CD4-positive, alpha-beta T cell (primary cell): ENCODE data around the gene SENP8. TPM values are rescaled to one million over a fixed set of nuclear protein-coding genes. Genes with fewer than 3 reads are reported as not detected.

Experiments
- ATAC-seq: fragments of 200-7000 bp; cut with Tn5 transposase; one replicate; pipeline ENCODE4 v1.10.0; 2022; ENCODE audit warnings: mild to moderate bottlenecking; ENCODE audit not compliant: poor library complexity
- CTCF ChIA-PET: fragments of 350-600 bp; sonication (Branson Sonifier 250); formaldehyde crosslinking; loops from one replicate; lab custom pipeline; 2021; ENCODE audit warnings: antibody characterized with exemption, inconsistent platforms; lab: Charles Lee
- POLR2A ChIA-PET: fragments of 350-600 bp; sonication (Branson Sonifier 250); formaldehyde crosslinking; loops from one replicate; lab custom pipeline; 2021; ENCODE audit warnings: antibody characterized with exemption, inconsistent platforms; lab: Charles Lee
- DNase-seq, 14 experiments: peaks; one replicate each; pipeline ENCODE4 v3.0.0-alpha.2; 2013 to 2020; ENCODE audit warnings: mixed read lengths in 2 of 14
- H3K27ac ChIP-seq, 2 donors: one replicate each; pipeline versions ENCODE4 v1.5.1 to v1.7.0; 2013; ENCODE audit warnings: low read length in 2 of 2, low read depth in 1 of 2, mild to moderate bottlenecking in 1 of 2
- H3K27me3 ChIP-seq, 2 experiments: 1 replicate in 1 of 2; 2 replicates in 1 of 2; pipeline versions ENCODE4 v1.6.1 to v1.7.0; 2013; ENCODE audit warnings: low read length in 2 of 2, control low read depth in 1 of 2, mild to moderate bottlenecking in 1 of 2, moderate library complexity in 1 of 2; ENCODE audit not compliant: insufficient read depth in 2 of 2, control insufficient read depth in 1 of 2
- H3K36me3 ChIP-seq: one replicate; pipeline ENCODE4 v1.6.1; 2013; ENCODE audit warnings: low read length, control low read depth; ENCODE audit not compliant: insufficient read depth
- H3K4me1 ChIP-seq: one replicate; pipeline ENCODE4 v1.6.1; 2013; ENCODE audit warnings: low read length, control low read depth; ENCODE audit not compliant: insufficient read depth
- H3K4me3 ChIP-seq: one replicate; pipeline ENCODE4 v1.5.1; 2013; ENCODE audit warnings: mild to moderate bottlenecking, low read length, moderate library complexity
- H3K9me3 ChIP-seq, 2 experiments: 1 replicate in 1 of 2; 2 replicates in 1 of 2; pipeline versions ENCODE4 v1.6.1 to v1.7.0; 2013; ENCODE audit warnings: low read length in 2 of 2, mild to moderate bottlenecking in 2 of 2, control low read depth in 1 of 2, moderate library complexity in 1 of 2; ENCODE audit not compliant: control insufficient read depth in 1 of 2, insufficient read depth in 1 of 2
- H3K27ac Mint-ChIP-seq: one replicate; pipeline ENCODE4 v1.8.0; 2020; ENCODE audit warnings: mixed read lengths
- H3K27me3 Mint-ChIP-seq: one replicate; pipeline ENCODE4 v1.8.0; 2021; ENCODE audit warnings: mixed read lengths
- H3K36me3 Mint-ChIP-seq: one replicate; pipeline ENCODE4 v1.8.0; 2021; ENCODE audit warnings: low read depth, mixed read lengths
- H3K4me1 Mint-ChIP-seq: one replicate; pipeline ENCODE4 v1.8.0; 2021; ENCODE audit warnings: low read depth, mixed read lengths
- H3K4me3 Mint-ChIP-seq: one replicate; pipeline ENCODE4 v1.8.0; 2020; ENCODE audit warnings: mild to moderate bottlenecking, mixed read lengths
- H3K9me3 Mint-ChIP-seq: one replicate; pipeline ENCODE4 v1.8.0; 2020; ENCODE audit warnings: mixed read lengths
- intact Hi-C, 2 experiments: fragments of 100-400 bp; cut with DNase I in 1 of 2; cut with micrococcal nuclease in 1 of 2; formaldehyde crosslinking; loops; one replicate each; pipeline versions ENCODE4 v1.15.1 to v1.9.0; 2023 to 2025; cut with DNase I, micrococcal nuclease
- total RNA-seq, 174 experiments: library from RNA in 2 of 174; stranded (reverse) in 2 of 174; gene quantifications; one replicate each; pipeline ENCODE4 v1.2.3 and lab custom pipeline; 2021 to 2026
- TF ChIP-seq, protein P1 (sequence below): fragments of 200-600 bp; IDR thresholded peaks from one replicate; pipeline ENCODE4 v1.8.0; 2022; ENCODE audit warnings: antibody characterized with exemption, mild to moderate bottlenecking

The SENP8 gene
- total RNA-seq, 2 experiments from 2014 or later: 0.14 TPM; not detected in 1

- Histone ChIP-seq H3K27me3 (no peaks in the 10 kb centered on the region), H3K4me1 (no peaks in the 10 kb centered on the region), H3K9me3 (no peaks in the 10 kb centered on the region), H3K27ac (no peak overlapping the region), H3K4me3 (no peak overlapping the region), H3K36me3 (no peaks in the 10 kb centered on the region)
- ATAC-seq (no peak), DNase-seq (no peak)
- POLR2A ChIA-PET: no interaction called here
- H3K27ac Mint-ChIP-seq: no peak overlapping the region
- H3K36me3 Mint-ChIP-seq: no peaks in the 10 kb centered on the region
- intact Hi-C loops: no loop called here
- no peaks in the 10 kb centered on the region for H3K9me3 Mint-ChIP-seq
- H3K27me3 Mint-ChIP-seq: no peaks in the 10 kb centered on the region
- CTCF ChIA-PET: no interaction called here
- H3K4me1 Mint-ChIP-seq: no peaks in the 10 kb centered on the region
- H3K4me3 Mint-ChIP-seq: no peak overlapping the region
- TF ChIP-seq, protein P1, sequence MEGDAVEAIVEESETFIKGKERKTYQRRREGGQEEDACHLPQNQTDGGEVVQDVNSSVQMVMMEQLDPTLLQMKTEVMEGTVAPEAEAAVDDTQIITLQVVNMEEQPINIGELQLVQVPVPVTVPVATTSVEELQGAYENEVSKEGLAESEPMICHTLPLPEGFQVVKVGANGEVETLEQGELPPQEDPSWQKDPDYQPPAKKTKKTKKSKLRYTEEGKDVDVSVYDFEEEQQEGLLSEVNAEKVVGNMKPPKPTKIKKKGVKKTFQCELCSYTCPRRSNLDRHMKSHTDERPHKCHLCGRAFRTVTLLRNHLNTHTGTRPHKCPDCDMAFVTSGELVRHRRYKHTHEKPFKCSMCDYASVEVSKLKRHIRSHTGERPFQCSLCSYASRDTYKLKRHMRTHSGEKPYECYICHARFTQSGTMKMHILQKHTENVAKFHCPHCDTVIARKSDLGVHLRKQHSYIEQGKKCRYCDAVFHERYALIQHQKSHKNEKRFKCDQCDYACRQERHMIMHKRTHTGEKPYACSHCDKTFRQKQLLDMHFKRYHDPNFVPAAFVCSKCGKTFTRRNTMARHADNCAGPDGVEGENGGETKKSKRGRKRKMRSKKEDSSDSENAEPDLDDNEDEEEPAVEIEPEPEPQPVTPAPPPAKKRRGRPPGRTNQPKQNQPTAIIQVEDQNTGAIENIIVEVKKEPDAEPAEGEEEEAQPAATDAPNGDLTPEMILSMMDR: no peak
Observed at GRCh38 chr15:72161361-72162132, 43.3 kb downstream of the SENP8 start.

DNA sequence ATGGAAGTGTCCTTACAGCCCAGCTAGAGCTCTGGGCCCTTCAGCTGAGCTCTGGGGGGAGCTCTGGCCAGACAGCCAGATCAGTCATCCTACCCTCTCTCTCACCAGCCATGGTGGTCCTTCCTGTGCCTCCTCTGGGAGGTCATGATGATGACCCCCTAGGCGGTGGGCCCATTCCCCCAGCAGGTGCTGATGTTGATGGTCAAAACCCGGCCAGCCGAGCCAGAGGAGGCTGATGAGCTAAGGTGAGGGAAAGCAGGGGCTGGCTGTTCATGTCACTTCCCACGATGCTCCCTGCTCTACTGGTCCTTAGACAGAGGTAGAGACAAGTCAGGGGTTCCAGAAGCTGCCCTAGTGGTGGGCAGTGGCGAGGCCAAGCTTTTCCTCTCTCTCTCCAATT is 44.4 kb downstream of the SENP8 start:
- no peak overlapping the region for H3K4me3 ChIP-seq
- H3K9me3 ChIP-seq: no peaks in the 10 kb centered on the region
- DNase-seq (no peak), ATAC-seq (no peak)
- no peaks in the 10 kb centered on the region for H3K9me3 Mint-ChIP-seq
- no peak overlapping the region for H3K27ac Mint-ChIP-seq
- H3K4me1 Mint-ChIP-seq: no peaks in the 10 kb centered on the region
- H3K27ac ChIP-seq: no peak overlapping the region
- H3K4me1 ChIP-seq: no peaks in the 10 kb centered on the region
- ChIA-PET CTCF (no interaction called here), POLR2A (no interaction called here)
- TF ChIP-seq, protein P1: no peak
- H3K36me3 ChIP-seq: no peaks in the 10 kb centered on the region
- H3K4me3 Mint-ChIP-seq: no peak overlapping the region
- no peaks in the 10 kb centered on the region for H3K36me3 Mint-ChIP-seq
- no peaks in the 10 kb centered on the region for H3K27me3 ChIP-seq
- intact Hi-C loops: no loop called here
- no peaks in the 10 kb centered on the region for H3K27me3 Mint-ChIP-seq

- H3K36me3 ChIP-seq: no peaks in the 10 kb centered on the region
- no peak overlapping the region for H3K27ac ChIP-seq
- no peaks in the 10 kb centered on the region for H3K36me3 Mint-ChIP-seq
- CTCF ChIA-PET: no interaction called here
- intact Hi-C loops: no loop called here
- H3K9me3 ChIP-seq: no peaks in the 10 kb centered on the region
- H3K27me3 ChIP-seq: no peaks in the 10 kb centered on the region
- H3K4me1 ChIP-seq: peaks cover 7% of the 10 kb centered on the region
- no peaks in the 10 kb centered on the region for H3K27me3 Mint-ChIP-seq
- no peak overlapping the region for H3K27ac Mint-ChIP-seq
- H3K4me1 Mint-ChIP-seq: no peaks in the 10 kb centered on the region
- H3K4me3 ChIP-seq: no peak overlapping the region
- H3K9me3 Mint-ChIP-seq: no peaks in the 10 kb centered on the region
- TF ChIP-seq, protein P1: no peak
- H3K4me3 Mint-ChIP-seq: no peak overlapping the region
- POLR2A ChIA-PET: no interaction called here
- ATAC-seq: no peak
- DNase-seq: no peak
Observed at GRCh38 chr15:72163719-72164118, 45.5 kb downstream of the SENP8 start.
